GM23248 (cell line): Measurements from ENCODE around the gene PHF8.

Experiments
- EZH2 ChIP-seq: fragments of 200-600 bp; sonication (generic); IDR thresholded peaks from 2 replicates; pipeline ENCODE4 v1.6.1; 2018; ENCODE audit warnings: antibody characterized with exemption, mild to moderate bottlenecking; ENCODE audit not compliant: insufficient read depth, poor library complexity, severe bottlenecking
- EZH2phosphoT487 ChIP-seq: fragments of 200-600 bp; sonication (generic); IDR thresholded peaks from 2 replicates; pipeline ENCODE4 v1.6.1; 2018; ENCODE audit warnings: antibody characterized with exemption, moderate library complexity, mild to moderate bottlenecking, low read depth; ENCODE audit not compliant: insufficient read depth

DNA sequence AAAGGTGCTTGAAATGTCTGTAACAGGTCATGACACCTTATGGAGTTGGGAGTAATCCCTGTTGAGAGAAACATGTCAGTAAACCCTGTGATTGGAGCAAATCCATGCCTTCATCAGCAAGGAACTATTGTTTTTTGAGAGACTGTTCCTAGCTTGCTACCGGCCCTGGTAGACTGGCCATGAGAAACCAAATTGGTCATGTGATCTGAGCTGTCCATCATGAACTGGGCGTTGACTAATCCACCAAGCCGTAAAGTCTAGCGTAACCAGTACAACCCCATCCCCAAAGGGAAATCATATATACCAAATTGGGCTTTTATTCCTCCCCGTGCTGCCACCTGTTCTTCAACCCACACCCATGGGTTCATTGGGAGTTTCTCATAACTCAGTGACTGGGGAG is 143.7 kb downstream of the PHF8 start:
- TF ChIP-seq EZH2 (no peak), EZH2phosphoT487 (no peak)
